ENCODE results near the gene SLC16A9. TPM values are rescaled to one million over a fixed set of nuclear protein-coding genes. Genes with fewer than 3 reads are reported as not detected.

SLC16A9 gene
- total and polyA plus RNA-seq, 2 donors (not counting 3 experiments of a cell fraction or from before 2014, with no cell fraction given) = 0.35 TPM; not detected in 1

- no peak for TF ChIP-seq MYC (IDR thresholded peaks at IDR 0.05; ENCODE audit: low read depth, low read length)
- no peak for TF ChIP-seq JUN (IDR thresholded peaks at IDR 0.05; ENCODE audit: borderline replicate concordance, insufficient read depth, insufficient read length, low read depth)
- no peaks in the 10 kb centered on the region for H3K4me1 ChIP-seq (ENCODE audit: control insufficient read depth, extremely low read depth, insufficient read depth, low read length)
- POLR2A ChIA-PET = no interaction called here
- no peaks in the 10 kb centered on the region for H3K9me3 ChIP-seq (replicated peaks; ENCODE audit: control insufficient read depth, insufficient read depth, low read length)
- CTCF ChIA-PET = no interaction called here
- no peak overlapping the region for H2AFZ ChIP-seq (ENCODE audit: low read depth, low read length)
- H3K9ac ChIP-seq (replicated peaks; ENCODE audit: extremely low read depth, insufficient read depth, low read length) = no peak overlapping the region
- no peak overlapping the region for H3K4me3 ChIP-seq (replicated peaks in 1 of 3; ENCODE audit: insufficient read depth in 1 of 3, low read depth in 1 of 3, low read length in 3 of 3)
- dilution Hi-C loops (cut with MboI; ENCODE audit: extremely low pct_ligation_motif_present, low sequenced_read_pairs) (no loop called here), intact Hi-C loops (cut with micrococcal nuclease) (no loop called here)
- H3K4me2 ChIP-seq (ENCODE audit: insufficient read depth, low read length) = no peak overlapping the region
- H3K27me3 ChIP-seq (ENCODE audit: control insufficient read depth in 2 of 2, insufficient read depth in 2 of 2, low read length in 2 of 2) = no peaks in the 10 kb centered on the region
- H3K79me2 ChIP-seq (ENCODE audit: control insufficient read depth, insufficient read depth, low read length) = no peaks in the 10 kb centered on the region
- DNase-seq (ENCODE audit: low read depth, low spot score) (no peak), FAIRE-seq (no peak)
- no peaks in the 10 kb centered on the region for H4K20me1 ChIP-seq (replicated peaks; ENCODE audit: control insufficient read depth, extremely low read depth, insufficient read depth, low read length)
- H3K9me1 ChIP-seq (replicated peaks; ENCODE audit: control insufficient read depth, extremely low read depth, insufficient read depth, low read length) = no peaks in the 10 kb centered on the region
- BruUV-seq (replicated peaks) = no TSS peak
- H3K36me3 ChIP-seq (ENCODE audit: control insufficient read depth in 2 of 2, extremely low read depth in 1 of 2, insufficient read depth in 2 of 2, low read length in 2 of 2) = no peaks in the 10 kb centered on the region
- H3K27ac ChIP-seq (ENCODE audit: insufficient read depth, low read depth, low read length) = no peak overlapping the region
Observed at GRCh38 chr10:59724098-59724938, 14.7 kb upstream of the SLC16A9 start.

GRCh38 chr10:59720377-59720776, 10.7 kb upstream of the SLC16A9 start:
- no peak overlapping the region for H2AFZ ChIP-seq (ENCODE audit: low read depth, low read length)
- TF ChIP-seq CTCF (IDR thresholded peaks at IDR 0.05; ENCODE audit: extremely low read depth in 1 of 2, insufficient read depth in 1 of 2, low read depth in 1 of 2, low read length in 2 of 2) (no peak), GATA2 (IDR thresholded peaks at IDR 0.05; ENCODE audit: insufficient read depth, insufficient read length, low read depth, low read length) (no peak), MYC (IDR thresholded peaks at IDR 0.05; ENCODE audit: low read depth, low read length) (no peak), EZH2 (IDR thresholded peaks at IDR 0.05; ENCODE audit: borderline replicate concordance, low read depth, low read length, severe bottlenecking) (no peak), JUN (IDR thresholded peaks at IDR 0.05; ENCODE audit: borderline replicate concordance, insufficient read depth, insufficient read length, low read depth) (no peak), MAX (IDR thresholded peaks at IDR 0.05; ENCODE audit: insufficient read depth, insufficient read length) (no peak), POLR2AphosphoS5 (IDR thresholded peaks at IDR 0.05; ENCODE audit: insufficient read depth, low read depth, low read length) (no peak), POLR2A (IDR thresholded peaks at IDR 0.05; ENCODE audit: low read depth, low read length) (no peak), FOS (IDR thresholded peaks at IDR 0.05; ENCODE audit: borderline replicate concordance, insufficient read depth, low read length) (no peak)
- no peak for DNase-seq (ENCODE audit: low read depth, low spot score)
- H3K9me1 ChIP-seq (replicated peaks; ENCODE audit: control insufficient read depth, extremely low read depth, insufficient read depth, low read length) = no peaks in the 10 kb centered on the region
- CTCF ChIA-PET = no interaction called here
- H3K4me1 ChIP-seq (ENCODE audit: control insufficient read depth, extremely low read depth, insufficient read depth, low read length) = no peaks in the 10 kb centered on the region
- intact Hi-C loops (cut with micrococcal nuclease) = no loop called here
- H3K27me3 ChIP-seq (ENCODE audit: control insufficient read depth in 2 of 2, insufficient read depth in 2 of 2, low read length in 2 of 2) = peaks cover 0 to 1% of the 10 kb centered on the region in 2 experiments
- dilution Hi-C loops (cut with MboI; ENCODE audit: extremely low pct_ligation_motif_present, low sequenced_read_pairs) = no loop called here
- no peak overlapping the region for H3K4me3 ChIP-seq (replicated peaks in 1 of 3; ENCODE audit: insufficient read depth in 1 of 3, low read depth in 1 of 3, low read length in 3 of 3)
- no TSS peak for BruUV-seq (replicated peaks)
- H3K36me3 ChIP-seq (ENCODE audit: control insufficient read depth in 2 of 2, extremely low read depth in 1 of 2, insufficient read depth in 2 of 2, low read length in 2 of 2) = no peaks in the 10 kb centered on the region
- H3K9me3 ChIP-seq (replicated peaks; ENCODE audit: control insufficient read depth, insufficient read depth, low read length) = no peaks in the 10 kb centered on the region
- POLR2A ChIA-PET = no interaction called here
- FAIRE-seq = no peak
- no peaks in the 10 kb centered on the region for H4K20me1 ChIP-seq (replicated peaks; ENCODE audit: control insufficient read depth, extremely low read depth, insufficient read depth, low read length)
- no peak overlapping the region for H3K4me2 ChIP-seq (ENCODE audit: insufficient read depth, low read length)
- no peak overlapping the region for H3K9ac ChIP-seq (replicated peaks; ENCODE audit: extremely low read depth, insufficient read depth, low read length)
- no peak overlapping the region for H3K27ac ChIP-seq (ENCODE audit: insufficient read depth, low read depth, low read length)
- no peaks in the 10 kb centered on the region for H3K79me2 ChIP-seq (ENCODE audit: control insufficient read depth, insufficient read depth, low read length)

All from endothelial cell of umbilical vein (primary cell).